K562 (cell line): Measurements from ENCODE around the gene PLEKHM2. TPM values are rescaled to one million over a fixed set of nuclear protein-coding genes. Genes with fewer than 3 reads are reported as not detected.

Experiments used
- ATAC-seq: fragments of 200-7000 bp; cut with Tn5 transposase; 3 replicates; pipeline ENCODE4 v1.9.1; 2020; ENCODE audit warnings: moderate library complexity
- BruUV-seq: library from RNA; stranded (reverse); fragments of 400-500 nt; replicated peaks from 2 replicates; lab custom pipeline; 2021; lab: Mats Ljungman, UMichigan
- CTCF ChIA-PET: fragments of 300-600 bp; formaldehyde crosslinking; extraction: SDS; loops from one replicate; lab custom pipeline; 2021; ENCODE audit warnings: low intra/inter-chr PET ratio; lab: Yijun Ruan, JAX
- POLR2A ChIA-PET: fragments of 300-600, 350-650 bp; sonication (Branson Sonifier 250); formaldehyde crosslinking; extraction: SDS; loops from one replicate; lab custom pipeline; 2021; ENCODE audit warnings: antibody characterized with exemption, inconsistent platforms; lab: Yijun Ruan, JAX
- DNase-seq, 4 experiments: peaks; one replicate each; pipeline versions ENCODE4 v3.0.0 to v3.0.0-alpha.2; 2011 to 2018; ENCODE audit warnings: low spot score in 3 of 4, mixed read lengths in 3 of 4; ENCODE audit errors: extremely low read depth in 1 of 4
- FAIRE-seq: peaks from 2 replicates; lab custom pipeline; 2011; peaks lifted over from hg19 to GRCh38; lab: Jason Lieb, UNC
- H2AFZ ChIP-seq: 2 replicates; pipeline ENCODE4 v1.6.0; 2011; ENCODE audit warnings: low read depth, low read length, control low read depth, inconsistent platforms
- H3K27ac ChIP-seq: fragments of 200-600 bp; 3 replicates; pipeline ENCODE4 v1.8.0; 2011; ENCODE audit warnings: low read depth, mild to moderate bottlenecking, control low read depth, inconsistent platforms, low read length, moderate library complexity, mixed read lengths; ENCODE audit errors: extremely low read depth
- H3K27me3 ChIP-seq, 2 experiments: fragments of 300-600 bp in 1 of 2; 2 replicates in 1 of 2; 3 replicates in 1 of 2; pipeline versions ENCODE4 v1.6.0 to v1.8.0; 2011; ENCODE audit warnings: inconsistent platforms in 2 of 2, low read length in 2 of 2, mild to moderate bottlenecking in 1 of 2, mixed read lengths in 1 of 2, moderate library complexity in 1 of 2; ENCODE audit not compliant: control insufficient read depth in 2 of 2, insufficient read depth in 2 of 2
- H3K36me3 ChIP-seq: fragments of 300-600 bp; 3 replicates; pipeline ENCODE4 v1.8.0; 2011; ENCODE audit warnings: mild to moderate bottlenecking, low read length, inconsistent platforms; ENCODE audit not compliant: control insufficient read depth, insufficient read depth
- H3K4me1 ChIP-seq, 2 experiments: fragments of 200-600 bp in 1 of 2; replicated peaks in 1 of 2; 2 replicates in 1 of 2; 3 replicates in 1 of 2; pipeline versions ENCODE4 v1.5.1 to v1.8.0; 2011; ENCODE audit warnings: inconsistent platforms in 2 of 2, low read length in 2 of 2, mild to moderate bottlenecking in 1 of 2, mixed read lengths in 1 of 2, moderate library complexity in 1 of 2; ENCODE audit not compliant: control insufficient read depth in 2 of 2, insufficient read depth in 2 of 2
- H3K4me2 ChIP-seq: 2 replicates; pipeline ENCODE4 v1.6.1; 2011; ENCODE audit warnings: low read length, control low read depth, inconsistent platforms, mixed read lengths; ENCODE audit not compliant: insufficient read depth
- H3K4me3 ChIP-seq: fragments of 200-600 bp; sonication (generic), shearing (Covaris generic); 2 replicates; pipeline ENCODE4 v1.5.1; 2016; ENCODE audit warnings: control low read depth, inconsistent platforms
- H3K79me2 ChIP-seq: fragments of 200-600 bp; 3 replicates; pipeline ENCODE4 v1.8.0; 2011; ENCODE audit warnings: low read length, inconsistent platforms; ENCODE audit not compliant: control insufficient read depth, insufficient read depth
- H3K9ac ChIP-seq, 2 experiments: 2 replicates each; pipeline versions ENCODE4 v1.6.0 to v1.6.1; 2011; ENCODE audit warnings: low read depth in 2 of 2, low read length in 2 of 2, control low read depth in 1 of 2, inconsistent platforms in 1 of 2, mild to moderate bottlenecking in 1 of 2, mixed read lengths in 1 of 2; ENCODE audit not compliant: insufficient read depth in 1 of 2
- H3K9me1 ChIP-seq: one replicate; pipeline ENCODE4 v1.6.0; 2011; ENCODE audit warnings: inconsistent platforms, mild to moderate bottlenecking, low read length, moderate library complexity; ENCODE audit not compliant: control insufficient read depth, insufficient read depth
- H3K9me3 ChIP-seq: replicated peaks from 2 replicates; pipeline ENCODE4 v1.5.1; 2011; ENCODE audit warnings: low read depth, low read length, inconsistent platforms; ENCODE audit not compliant: control insufficient read depth, insufficient read depth
- H4K20me1 ChIP-seq: replicated peaks from 2 replicates; pipeline ENCODE4 v1.6.1; 2011; ENCODE audit warnings: low read length, inconsistent platforms, mixed read lengths; ENCODE audit not compliant: control insufficient read depth, insufficient read depth
- ASH1L ChIP-seq: fragments of 450-650 bp; IDR thresholded peaks from 2 replicates; pipeline ENCODE4 v1.6.1; 2018; ENCODE audit warnings: borderline replicate concordance, mild to moderate bottlenecking, low read depth; ENCODE audit not compliant: partially characterized antibody
- CAMTA2 ChIP-seq: fragments of 250-450 bp; sonication (Bioruptor Pico); conservative IDR thresholded peaks from 2 replicates; pipeline ENCODE4 v1.5.1; 2022
- CREB3 ChIP-seq: fragments of 450-650 bp; conservative IDR thresholded peaks from 2 replicates; pipeline ENCODE4 v1.6.1; 2016; ENCODE audit warnings: missing genetic modification characterization, low read depth, mild to moderate bottlenecking, missing compliant biosample characterization, moderate library complexity
- ETV5 ChIP-seq: sonication (generic); formaldehyde crosslinking; IDR thresholded peaks from 2 replicates; pipeline ENCODE4 v1.4.0; 2020; ENCODE audit warnings: low read depth, mild to moderate bottlenecking, missing genetic modification reagents
- KDM1A ChIP-seq, 2 experiments: fragments of 450-650 bp; IDR thresholded peaks; 2 replicates each; pipeline ENCODE4 v1.6.1; 2016; ENCODE audit warnings: mild to moderate bottlenecking in 2 of 2
- KLF6 ChIP-seq: fragments of 250-450 bp; sonication (Bioruptor Pico); IDR thresholded peaks from 2 replicates; pipeline ENCODE4 v1.4.0; 2020; ENCODE audit warnings: mild to moderate bottlenecking, moderate library complexity, borderline replicate concordance
- NCOR1 ChIP-seq: fragments of 450-650 bp; IDR thresholded peaks from 2 replicates; pipeline ENCODE4 v1.6.1; 2016; ENCODE audit warnings: mild to moderate bottlenecking, moderate library complexity
- PHF8 ChIP-seq: fragments of 200-600 bp; sonication (generic); IDR thresholded peaks from 2 replicates; pipeline ENCODE4 v1.6.1; 2012; ENCODE audit warnings: mixed run types, mild to moderate bottlenecking, inconsistent platforms, low read length, moderate library complexity, borderline replicate concordance
- ZNF124 ChIP-seq: sonication (generic); formaldehyde crosslinking; IDR thresholded peaks from 2 replicates; pipeline ENCODE4 v1.8.1; 2022; ENCODE audit warnings: missing genetic modification reagents
- ZNF24 ChIP-seq: fragments of 450-650 bp; IDR thresholded peaks from 2 replicates; pipeline ENCODE4 v1.6.1; 2016
- ZNF778 ChIP-seq: fragments of 450-650 bp; formaldehyde crosslinking; IDR thresholded peaks from 2 replicates; pipeline ENCODE4 v1.4.0; 2020; ENCODE audit warnings: mild to moderate bottlenecking, moderate library complexity
- WGBS: fragments of 100-300 bp; shearing (Covaris generic); methylation state at CpG from one replicate; pipeline ENCODE4 v1.1.6; 2016; ENCODE audit warnings: low coverage, mixed read lengths; ENCODE audit not compliant: insufficient coverage; ENCODE audit errors: missing lambda C conversion rate; 5-methylcytosine and 5-hydroxymethylcytosine counted together
- in situ Hi-C: fragments of 300-500 bp; cut with MboI; formaldehyde crosslinking; loops from 4 replicates; pipeline ENCODE4 v1.15.0; 2018; ENCODE audit warnings: inconsistent platforms, mixed read lengths
- intact Hi-C: fragments of 100-400 bp; cut with micrococcal nuclease; formaldehyde crosslinking; loops from 2 replicates; pipeline ENCODE4 v1.14.2; 2022
- polyA plus RNA-seq, 8 experiments: library from polyadenylated mRNA; depleted of rRNA in 4 of 8; stranded (reverse) in 5 of 8; unstranded in 3 of 8; fragments of >200 nt; fragmentation: Nextera tagmentation in 2 of 8; fragmentation: Illumina TruSeq in 1 of 8; extraction: Ambion mirVana in 2 of 8; extraction: Trizol in 1 of 8; gene quantifications; 2 replicates each; pipeline versions ENCODE4 v1.2.1 to v1.2.3, GENCODE V29; 2011 to 2014; ENCODE audit warnings: inconsistent platforms in 1 of 8, missing spikeins in 1 of 8
- total RNA-seq, 7 experiments: library from RNA; depleted of rRNA in 6 of 7; stranded (reverse); fragments of >200 nt in 6 of 7; fragmentation: Illumina TruSeq in 2 of 7; extraction: Trizol in 2 of 7; gene quantifications; 2 replicates each; pipeline versions ENCODE4 v1.2.1 to v1.2.3, GENCODE V29; 2011 to 2021; ENCODE audit warnings: low replicate concordance in 1 of 7
- TF ChIP-seq, protein P1 (sequence below): conservative IDR thresholded peaks from 2 replicates; pipeline ENCODE4 v1.6.1; 2011; ENCODE audit warnings: low read depth, mild to moderate bottlenecking, low read length; ENCODE audit not compliant: control insufficient read depth

PLEKHM2 gene
- total and polyA plus RNA-seq, 9 of the 15 experiments (the other 6 are each of a cell fraction or from before 2014, with no cell fraction given): 0.27 to 63.7 (median 33.2) TPM

- CTCF ChIA-PET: no interaction called here
- no peak for ATAC-seq
- intact Hi-C loops (no loop called here), in situ Hi-C loops (no loop called here)
- H3K27me3 ChIP-seq: no peaks in the 10 kb centered on the region
- H3K9me3 ChIP-seq: no peaks in the 10 kb centered on the region
- no TSS peak for BruUV-seq
- H3K4me1 ChIP-seq: peaks cover 0 to 62% of the 10 kb centered on the region in 2 experiments; a peak in 2 of 5 replicates
- peak overlapping the region in 1 of 2 experiments; percentile 56; a peak in 1 of 4 replicates for H3K9ac ChIP-seq
- H3K9me1 ChIP-seq: no peaks in the 10 kb centered on the region
- no peak for TF ChIP-seq ZNF124 (CRISPR knock-in tag)
- no peak for TF ChIP-seq ZNF24
- no peak for TF ChIP-seq ZNF778
- TF ChIP-seq KLF6 (CRISPR knock-in tag): no peak
- TF ChIP-seq, protein P1, sequence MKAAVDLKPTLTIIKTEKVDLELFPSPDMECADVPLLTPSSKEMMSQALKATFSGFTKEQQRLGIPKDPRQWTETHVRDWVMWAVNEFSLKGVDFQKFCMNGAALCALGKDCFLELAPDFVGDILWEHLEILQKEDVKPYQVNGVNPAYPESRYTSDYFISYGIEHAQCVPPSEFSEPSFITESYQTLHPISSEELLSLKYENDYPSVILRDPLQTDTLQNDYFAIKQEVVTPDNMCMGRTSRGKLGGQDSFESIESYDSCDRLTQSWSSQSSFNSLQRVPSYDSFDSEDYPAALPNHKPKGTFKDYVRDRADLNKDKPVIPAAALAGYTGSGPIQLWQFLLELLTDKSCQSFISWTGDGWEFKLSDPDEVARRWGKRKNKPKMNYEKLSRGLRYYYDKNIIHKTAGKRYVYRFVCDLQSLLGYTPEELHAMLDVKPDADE: no peak
- no peak for TF ChIP-seq NCOR1
- TF ChIP-seq KDM1A (IDR thresholded peaks at IDR 0.05): no peak
- TF ChIP-seq ETV5: no peak
- TF ChIP-seq CAMTA2 (CRISPR knock-in tag): no peak
- no peak for TF ChIP-seq ASH1L
- TF ChIP-seq PHF8: no peak
- no peak for TF ChIP-seq CREB3 (tag)
- TF ChIP-seq, all 486 proteins: peak for 0
- Histone ChIP-seq H2AFZ (no peak overlapping the region), H3K27ac (no peak overlapping the region), H3K79me2 (no peaks in the 10 kb centered on the region), H3K4me3 (no peak overlapping the region), H4K20me1 (no peaks in the 10 kb centered on the region), H3K4me2 (no peak overlapping the region), H3K36me3 (peaks cover 61% of the 10 kb centered on the region; the same call in 2 of the 3 replicates)
- FAIRE-seq (no peak), DNase-seq (no peak)
- WGBS: 76% methylated on average over 10 of the region's 11 CpGs
- POLR2A ChIA-PET: interaction anchor here (0.6 to 0.7 kb wide), 2 partner anchors 32 to 55 kb away, joined by 3 read pairs; no protein-coding TSS in a partner anchor
Measured at GRCh38 chr1:15733218-15733725, 49.2 kb downstream of the PLEKHM2 start.
